NCI-H2029 (cell line): ENCODE measurements around the gene PLA2G4C.
"Not testable (repeated sequence)": the region's sequence is repeated elsewhere in the genome, so short reads cannot be mapped to it uniquely, and the experiment has no call there.

ENCODE experiments used
- DNase-seq: peaks from one replicate; lab custom pipeline; 2025; lab: John Stamatoyannopoulos, UW

Gene PLA2G4C

GRCh38 chr19:48111280-48111679 is 663 bp upstream of the PLA2G4C start:
- DNase-seq, result peak; percentile 7

- DNase-seq, result no peak
These were observed 1.4 kb downstream of the PLA2G4C start for GRCh38 chr19:48108997-48109782.

DNA sequence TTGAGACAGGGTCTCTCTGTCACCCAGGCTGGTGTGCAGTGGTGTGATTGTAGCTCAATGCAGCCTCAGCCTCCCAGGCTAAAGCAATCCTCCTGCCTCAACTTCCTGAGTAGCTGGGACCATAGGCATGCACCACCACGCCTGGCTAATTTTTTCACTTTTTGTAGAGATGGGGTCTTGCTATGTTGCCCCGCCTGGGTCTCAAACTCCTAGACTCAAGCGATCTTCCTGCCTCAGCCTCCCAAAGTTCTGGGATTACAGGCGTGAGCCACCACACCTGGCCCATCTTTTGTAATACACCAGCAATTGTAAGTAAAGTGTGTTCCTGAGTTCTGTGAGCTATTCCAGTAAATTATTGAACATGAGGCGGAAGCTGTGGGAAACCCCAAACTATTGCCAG is 6.7 kb downstream of the PLA2G4C start:
- DNase-seq, result no peak

- peak; percentile 34 for DNase-seq
These were observed 7.5 kb downstream of the PLA2G4C start for GRCh38 chr19:48102870-48103751.

GRCh38 chr19:48095612-48096175 is 14.9 kb downstream of the PLA2G4C start:
- DNase-seq, result no peak

DNA sequence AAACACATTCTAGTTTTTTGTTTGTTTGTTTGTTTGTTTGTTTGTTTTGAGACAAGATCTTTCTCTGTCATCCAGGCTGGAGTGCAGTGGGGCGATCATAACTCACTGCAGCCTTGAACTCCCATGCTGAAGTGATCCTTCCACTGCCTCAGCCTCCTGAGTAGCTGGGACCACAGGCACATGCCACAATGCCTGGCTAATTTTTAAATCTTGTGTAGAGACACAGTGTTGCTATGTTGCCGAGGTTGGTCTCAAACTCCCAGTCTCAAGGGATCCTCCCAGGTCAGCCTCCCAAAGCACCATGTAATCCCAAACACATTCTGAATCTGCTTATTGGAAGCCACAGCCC is 15.8 kb downstream of the PLA2G4C start:
- no peak for DNase-seq

- DNase-seq, result no peak
These were observed 16.3 kb downstream of the PLA2G4C start for GRCh38 chr19:48094129-48094854.

GRCh38 chr19:48091111-48091718 is 19.4 kb downstream of the PLA2G4C start:
- not testable (repeated sequence) for DNase-seq

GRCh38 chr19:48090281-48090802 is 20.3 kb downstream of the PLA2G4C start:
- DNase-seq, result peak; percentile 51

DNA sequence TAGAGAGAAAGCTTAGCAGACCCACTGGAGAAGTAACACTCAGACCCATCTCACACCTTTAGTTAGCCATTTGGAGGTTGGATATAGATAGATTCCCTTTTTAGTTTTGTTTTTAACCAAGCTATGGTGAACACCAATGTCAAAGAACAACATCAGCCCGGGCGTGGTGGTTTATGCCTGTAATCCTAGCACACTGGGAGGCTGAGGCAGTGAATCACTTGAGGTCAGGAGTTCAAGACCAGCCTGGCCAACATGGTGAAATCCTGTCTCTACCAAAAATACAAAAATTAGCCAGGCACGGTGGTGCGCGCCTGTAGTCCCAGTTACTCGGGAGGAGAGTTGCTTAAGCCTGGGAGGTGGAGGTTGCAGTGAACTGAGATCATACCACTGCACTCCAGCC is 21.6 kb downstream of the PLA2G4C start:
- DNase-seq, result not testable (repeated sequence)

- no peak for DNase-seq
These were observed 24.4 kb downstream of the PLA2G4C start for GRCh38 chr19:48085904-48086864.

DNA sequence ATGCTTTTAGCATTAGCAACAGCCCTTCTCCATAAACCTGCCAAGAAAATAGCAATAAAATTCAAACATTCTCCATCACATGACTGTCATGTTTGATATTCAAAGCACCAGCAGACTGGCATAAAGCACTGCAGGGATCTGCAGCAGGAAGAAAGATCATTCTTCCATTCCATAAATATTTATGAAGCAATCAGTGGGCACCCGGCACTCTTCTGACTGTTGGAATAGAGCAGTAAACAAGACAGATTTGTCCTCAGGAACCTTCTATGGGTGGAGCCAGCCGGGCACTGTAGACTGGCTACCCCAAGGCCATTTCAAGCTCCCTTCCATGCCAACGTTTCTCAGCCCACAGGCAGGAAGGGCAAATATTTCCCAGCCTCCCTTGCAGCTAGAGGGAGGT is 25.5 kb downstream of the PLA2G4C start:
- no peak for DNase-seq

DNA sequence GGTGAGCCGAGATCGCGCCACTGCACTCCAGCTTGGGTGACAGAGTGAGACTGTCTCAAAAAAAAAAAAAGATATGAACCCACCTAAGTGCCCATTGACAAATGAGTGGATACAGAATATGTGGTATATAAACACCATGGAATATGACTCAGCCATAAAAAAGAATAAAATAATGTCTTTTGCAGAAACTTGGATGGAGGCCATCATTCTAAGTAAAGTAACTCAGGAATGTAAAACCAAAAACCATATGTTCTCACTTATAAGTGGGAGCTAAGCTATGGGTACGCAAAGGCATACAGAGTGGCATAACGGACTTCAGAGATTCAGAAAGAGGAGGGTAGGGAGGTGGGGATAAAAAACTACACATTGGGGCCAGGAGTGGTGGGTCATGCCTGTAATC is 29.5 kb downstream of the PLA2G4C start:
- no peak for DNase-seq

GRCh38 chr19:48070177-48070769 is 40.3 kb downstream of the PLA2G4C start:
- not testable (repeated sequence) for DNase-seq

DNA sequence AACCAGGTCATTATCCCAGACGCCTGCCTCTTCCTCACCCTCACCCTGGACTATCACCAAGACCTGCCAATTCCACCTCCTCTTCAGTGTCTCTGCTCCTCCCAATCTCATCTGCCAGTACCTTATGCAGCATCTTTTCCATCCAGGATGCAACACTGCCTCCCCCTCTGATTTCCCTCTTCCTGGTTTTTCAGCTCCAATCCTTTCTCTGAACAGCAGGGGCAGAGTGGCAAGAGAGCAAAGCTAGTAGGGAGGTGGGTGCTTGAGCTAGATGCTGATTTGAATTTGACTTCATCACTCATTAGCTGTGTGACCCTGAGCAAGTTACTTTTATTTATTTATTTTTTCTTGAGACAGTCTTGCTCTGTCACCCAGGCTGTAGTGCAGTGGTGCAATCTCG is 41.2 kb downstream of the PLA2G4C start:
- no peak for DNase-seq

DNA sequence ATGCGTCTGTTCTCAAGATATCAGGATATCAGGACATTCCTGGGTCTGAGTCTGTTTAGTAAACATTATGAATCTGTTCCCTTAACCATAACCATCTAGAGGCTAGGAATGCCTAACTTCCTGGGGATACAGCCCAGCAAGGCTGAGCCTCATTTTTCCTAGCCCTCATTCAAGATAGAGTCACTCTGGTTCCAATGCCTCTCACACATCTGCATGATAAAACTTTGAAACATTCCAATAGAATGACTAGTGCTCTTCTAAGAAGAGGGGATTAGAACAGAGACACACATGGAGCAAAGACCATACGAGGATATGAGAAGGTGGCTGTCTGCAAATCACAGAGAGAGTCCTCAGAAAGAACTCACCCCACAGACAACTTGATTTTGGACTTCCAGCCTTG is 46.1 kb downstream of the PLA2G4C start:
- no peak for DNase-seq

- DNase-seq, result no peak
These were observed 48.9 kb downstream of the PLA2G4C start for GRCh38 chr19:48061401-48062344.

DNA sequence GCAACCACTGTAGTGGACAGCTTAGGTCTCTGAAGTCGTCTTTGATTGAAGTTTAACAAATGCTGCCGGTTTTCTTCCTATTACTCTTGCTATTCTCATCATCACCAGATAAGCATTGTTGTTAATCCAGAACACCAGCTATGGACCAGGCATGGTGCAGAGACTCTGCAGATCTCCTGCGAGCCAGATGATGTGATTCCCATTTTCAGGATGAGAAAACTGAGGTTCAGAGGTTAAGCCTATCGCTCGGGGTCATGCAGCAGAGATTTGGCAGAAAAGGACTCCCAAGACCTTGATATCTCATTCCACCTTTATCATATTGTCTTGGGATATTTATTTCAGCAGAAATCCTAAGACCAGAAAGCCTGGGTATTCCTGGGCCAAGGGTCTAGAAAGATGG is 50.2 kb downstream of the PLA2G4C start:
- DNase-seq, result no peak

DNA sequence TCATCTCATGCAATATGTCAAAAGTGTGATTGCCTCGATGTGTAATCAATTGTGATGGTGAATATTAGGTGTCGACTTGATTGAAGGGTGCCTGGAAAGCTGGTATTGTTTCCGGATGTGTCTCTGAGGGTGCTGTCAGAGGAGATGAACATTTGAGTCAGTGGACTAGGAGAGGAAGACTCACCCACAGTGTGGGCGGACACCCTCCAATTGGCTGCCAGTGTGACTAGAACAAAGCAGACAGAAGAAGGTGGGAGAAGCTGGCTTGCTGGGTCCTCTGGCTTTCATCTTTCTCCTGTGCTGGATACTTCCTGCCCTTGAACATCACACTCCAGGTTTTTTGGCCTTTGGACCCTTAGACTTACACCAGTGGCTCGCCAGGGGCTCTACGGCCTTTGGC is 51.3 kb downstream of the PLA2G4C start:
- DNase-seq, result no peak
